Choroid plexus epithelial cell (primary cell): ENCODE measurements around the gene GATD1.

Experiments
- DNase-seq: peaks from one replicate; pipeline ENCODE4 v3.0.0-alpha.2; 2010; ENCODE audit warnings: low read depth
- H3K4me3 ChIP-seq: 2 replicates; pipeline ENCODE4 v1.5.1; 2011; ENCODE audit warnings: low read depth, mild to moderate bottlenecking, control low read depth, low read length, moderate library complexity
- CTCF ChIP-seq: conservative IDR thresholded peaks from 2 replicates; pipeline ENCODE4 v1.5.1; 2011; ENCODE audit warnings: low read depth, mild to moderate bottlenecking, control low read depth, inconsistent platforms, low read length, moderate library complexity

Gene GATD1

GRCh38 chr11:789943-790342 is 12.7 kb upstream of the GATD1 start, which contains the start of gene CEND1:
CEND1 (minus strand) TSS chr11:790090; CDS start chr11:788576, 1,514 bp downstream.
- DNase-seq = peak; percentile 48
- no peak within 1 kb of the TSS for H3K4me3 ChIP-seq
- TF ChIP-seq CTCF = no peak

- no peak for DNase-seq
- no peak for TF ChIP-seq CTCF
- no peak overlapping the region for H3K4me3 ChIP-seq
Measured at GRCh38 chr11:788953-789940, 12.0 kb upstream of the GATD1 start.

- peak; percentile 5 for TF ChIP-seq CTCF
- no peak overlapping the region for H3K4me3 ChIP-seq
- no peak for DNase-seq
Measured at GRCh38 chr11:788009-788640, 10.8 kb upstream of the GATD1 start.

GRCh38 chr11:787084-787675 is 9.9 kb upstream of the GATD1 start:
- H3K4me3 ChIP-seq = no peak overlapping the region
- no peak for TF ChIP-seq CTCF
- DNase-seq = no peak

GRCh38 chr11:786235-787083 is 9.2 kb upstream of the GATD1 start:
- no peak for TF ChIP-seq CTCF
- H3K4me3 ChIP-seq = no peak overlapping the region
- no peak for DNase-seq

GRCh38 chr11:783581-784015 is 6.3 kb upstream of the GATD1 start:
- H3K4me3 ChIP-seq = no peak overlapping the region
- TF ChIP-seq CTCF = peak; percentile 88
- peak; percentile 81 for DNase-seq
